ENCODE measurements around the gene VSTM4. TPM values are rescaled to one million over a fixed set of nuclear protein-coding genes. Genes with fewer than 3 reads are reported as not detected.

Gene VSTM4
- polyA plus RNA-seq, 1 of the 3 experiments (the other 2 are of a cell fraction): 0.39 TPM

GRCh38 chr10:49140304-49141177, 25.2 kb upstream of the VSTM4 start:
- H3K4me3 ChIP-seq (ENCODE audit: low read depth in 2 of 2, low read length in 1 of 2): no peak overlapping the region
- POLR2A ChIA-PET: no interaction called here

More at GRCh38 chr10:49140304-49141177, 25.2 kb upstream of the VSTM4 start:
- Histone ChIP-seq H3K79me2 (ENCODE audit: insufficient read depth) (no peaks in the 10 kb centered on the region), H2AFZ (ENCODE audit: low read depth) (no peak overlapping the region), H3K36me3 (replicated peaks in 1 of 2; ENCODE audit: control insufficient read depth in 1 of 2, insufficient read depth in 2 of 2, low read length in 1 of 2) (no peaks in the 10 kb centered on the region), H3K4me2 (no peak overlapping the region), H3F3A (replicated peaks; ENCODE audit: insufficient read depth) (peaks cover 3% of the 10 kb centered on the region), H3K27ac (ENCODE audit: low read depth in 2 of 2, low read length in 1 of 2) (peak overlapping the region in 1 of 2 experiments; percentile 49; a peak in 1 of 4 replicates), H3K9me2 (no peaks in the 10 kb centered on the region), H3K9me3 (no peaks in the 10 kb centered on the region), H3K4me1 (ENCODE audit: control insufficient read depth in 1 of 2, insufficient read depth in 2 of 2, low read depth in 1 of 2, low read length in 1 of 2) (peaks cover 0 to 26% of the 10 kb centered on the region in 2 experiments; a peak in 2 of 4 replicates), H4K20me1 (ENCODE audit: insufficient read depth) (no peaks in the 10 kb centered on the region), H3K9ac (no peak overlapping the region), H3K27me3 (ENCODE audit: insufficient read depth) (no peaks in the 10 kb centered on the region)
- CTCF ChIA-PET: interaction anchor here (0.8 to 1.6 kb wide), 3 partner anchors 12 to 480 kb away, joined by 3 to 4 read pairs (median 3); no protein-coding TSS in a partner anchor
- TF ChIP-seq YY1 (IDR thresholded peaks at IDR 0.05; ENCODE audit: low read depth) (no peak), NRF1 (IDR thresholded peaks at IDR 0.05; ENCODE audit: low read depth, low read length) (no peak), SMC3 (IDR thresholded peaks at IDR 0.05; ENCODE audit: low read depth, low read length) (no peak), IRF3 (IDR thresholded peaks at IDR 0.05; ENCODE audit: low read depth, low read length) (no peak), PBX3 (IDR thresholded peaks at IDR 0.05) (no peak), CHD2 (IDR thresholded peaks at IDR 0.05; ENCODE audit: low read length, partially characterized antibody) (no peak), FOSL2 (IDR thresholded peaks at IDR 0.05; ENCODE audit: borderline replicate concordance, low read depth) (no peak), TEAD4 (IDR thresholded peaks at IDR 0.05; ENCODE audit: borderline replicate concordance, insufficient read depth) (no peak), MXI1 (IDR thresholded peaks at IDR 0.05; ENCODE audit: low read depth, low read length) (no peak), RXRA (IDR thresholded peaks at IDR 0.05; ENCODE audit: borderline replicate concordance, low read depth) (no peak), CTCF (IDR thresholded peaks at IDR 0.05) (no peak), RCOR1 (IDR thresholded peaks at IDR 0.05; ENCODE audit: low read length) (no peak), MEF2A (IDR thresholded peaks at IDR 0.05; ENCODE audit: borderline replicate concordance, low read depth) (no peak), POLR2AphosphoS5 (IDR thresholded peaks at IDR 0.05; ENCODE audit: low read depth, low read length) (no peak), RFX5 (IDR thresholded peaks at IDR 0.05; ENCODE audit: low read length) (no peak), GATA2 (CRISPR knock-in tag; IDR thresholded peaks at IDR 0.05) (no peak), NFIC (IDR thresholded peaks at IDR 0.05; ENCODE audit: borderline replicate concordance) (no peak), RAD21 (IDR thresholded peaks at IDR 0.05; ENCODE audit: low read length) (no peak), JUND (IDR thresholded peaks at IDR 0.05) (no peak)
- WGBS (ENCODE audit: low lambda C conversion rate): 28% methylated on average over 5 of the region's 5 CpGs
- DNase-seq: no peak
